Stimulated activated CD4-positive, alpha-beta T cell treated with anti-CD3 and anti-CD28 coated beads, TNF-alpha, amount 100 ng/mL, for 48 hours (primary cell): ENCODE data around the gene PGLYRP3.

Source experiments
- DNase-seq, 3 donors: peaks; one replicate each; pipeline ENCODE4 v3.0.0-alpha.2; 2020; ENCODE audit warnings: low read depth in 3 of 3

The PGLYRP3 gene

DNA sequence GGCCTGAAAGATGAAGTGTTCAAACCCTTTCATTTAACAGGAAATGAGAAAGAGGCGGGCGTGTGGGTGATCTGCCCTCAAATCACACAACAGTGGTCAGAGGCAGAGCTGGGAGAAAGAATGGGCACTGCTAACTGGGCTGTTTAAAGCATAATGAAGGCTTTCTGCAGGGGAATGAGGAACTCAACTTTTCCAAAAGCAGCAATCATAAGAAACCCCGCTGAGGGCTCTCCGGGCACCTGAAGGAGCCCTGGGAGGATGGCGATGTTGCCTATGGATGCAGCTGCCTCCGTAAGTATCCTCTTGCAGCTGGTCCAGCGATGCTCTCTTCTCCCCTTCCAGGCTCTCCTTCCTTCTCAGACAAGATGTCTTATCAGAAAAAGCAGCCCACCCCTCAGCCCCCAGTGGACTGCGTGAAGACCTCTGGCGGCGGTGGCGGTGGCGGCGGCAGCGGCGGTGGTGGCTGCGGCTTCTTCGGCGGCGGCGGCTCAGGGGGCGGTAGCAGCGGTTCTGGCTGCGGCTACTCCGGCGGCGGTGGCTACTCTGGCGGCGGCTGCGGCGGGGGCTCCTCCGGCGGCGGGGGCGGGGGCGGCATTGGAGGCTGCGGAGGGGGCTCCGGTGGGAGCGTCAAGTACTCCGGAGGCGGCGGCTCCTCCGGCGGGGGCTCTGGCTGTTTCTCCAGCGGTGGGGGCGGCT, 52.0 kb downstream of the PGLYRP3 start:
- no peak for DNase-seq

DNA sequence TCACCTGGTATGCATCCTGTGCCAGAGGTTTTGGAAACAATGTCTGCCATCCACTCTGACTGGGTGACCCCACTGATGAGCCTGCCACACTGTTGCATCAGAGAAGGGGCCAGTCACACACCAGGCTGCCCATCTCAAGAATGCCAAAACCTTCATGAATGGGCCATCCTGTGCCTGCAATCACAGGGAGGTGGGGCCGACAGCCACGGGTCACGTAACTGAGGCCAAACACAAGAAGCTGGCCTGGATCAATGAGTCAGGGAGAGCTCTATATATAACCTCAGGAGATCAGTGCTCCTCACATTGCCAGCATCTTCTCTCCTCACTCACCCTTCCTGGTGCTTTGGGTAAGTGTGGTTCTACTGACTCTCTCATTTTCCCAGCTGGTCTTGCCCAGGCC, 53.4 kb downstream of the PGLYRP3 start, which contains the start of gene LORICRIN:
LORICRIN (plus strand) TSS at position 301 of the 400 bp plus-strand sequence. CDS start 1,263 bp downstream, outside the sequence.
- no peak for DNase-seq

DNA sequence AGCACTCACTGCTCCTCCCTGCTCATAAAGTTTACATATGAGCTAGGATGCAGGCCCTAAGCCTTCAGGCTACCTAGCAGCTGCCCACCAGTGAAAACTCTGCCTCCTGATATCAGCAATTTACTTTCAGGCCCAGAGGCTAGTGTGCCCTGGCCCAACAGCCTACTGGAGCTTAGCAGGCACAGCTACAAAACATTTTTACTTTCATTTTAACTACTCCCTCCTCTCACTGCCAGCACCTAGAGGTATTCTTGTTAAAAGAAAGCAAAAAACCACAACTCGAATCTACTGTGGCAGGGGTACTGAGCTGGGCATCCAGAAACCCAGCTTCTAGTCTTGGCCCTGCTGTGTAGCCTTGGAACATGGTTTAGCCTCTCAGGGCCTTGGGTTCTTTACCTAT, 59.1 kb downstream of the PGLYRP3 start:
- no peak for DNase-seq

DNA sequence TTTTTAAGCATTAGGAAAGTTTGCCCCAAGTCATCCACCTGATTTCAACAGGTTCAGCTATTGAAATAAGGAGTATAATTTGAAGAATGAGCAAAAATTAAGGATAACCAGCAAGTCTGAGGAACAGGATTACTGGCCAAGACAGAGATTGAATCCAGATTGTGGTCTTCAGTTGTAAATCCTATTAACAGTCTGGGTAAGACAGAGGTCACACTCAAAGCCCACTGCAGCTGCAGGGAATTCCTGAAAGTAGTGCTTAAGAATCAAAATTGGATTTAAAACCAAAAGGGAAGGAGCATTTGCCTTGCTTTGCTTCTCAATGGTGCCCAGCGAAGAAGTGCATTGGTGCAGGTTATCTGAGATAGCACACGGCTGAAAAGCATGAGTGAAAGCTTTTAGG, 59.7 kb downstream of the PGLYRP3 start:
- DNase-seq: no peak

DNA sequence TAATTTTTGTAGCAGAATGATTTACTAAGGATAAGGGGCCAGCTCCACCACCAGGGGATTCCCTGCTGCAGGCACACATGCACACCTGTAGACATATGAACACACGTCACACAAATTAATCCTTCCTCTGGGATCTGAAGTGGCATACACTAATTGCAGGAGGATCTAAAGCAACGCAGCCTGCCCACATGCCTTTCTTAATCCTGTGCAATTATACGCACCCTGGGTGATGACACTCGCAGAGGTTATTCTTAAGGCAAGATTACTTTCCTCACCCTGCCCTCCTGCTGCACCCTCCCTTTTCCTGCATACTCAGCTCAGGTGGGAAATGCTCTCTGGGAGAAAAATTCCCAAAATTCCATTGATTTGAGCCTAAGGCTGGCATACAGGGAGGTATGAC, 60.8 kb downstream of the PGLYRP3 start:
- DNase-seq: no peak

DNA sequence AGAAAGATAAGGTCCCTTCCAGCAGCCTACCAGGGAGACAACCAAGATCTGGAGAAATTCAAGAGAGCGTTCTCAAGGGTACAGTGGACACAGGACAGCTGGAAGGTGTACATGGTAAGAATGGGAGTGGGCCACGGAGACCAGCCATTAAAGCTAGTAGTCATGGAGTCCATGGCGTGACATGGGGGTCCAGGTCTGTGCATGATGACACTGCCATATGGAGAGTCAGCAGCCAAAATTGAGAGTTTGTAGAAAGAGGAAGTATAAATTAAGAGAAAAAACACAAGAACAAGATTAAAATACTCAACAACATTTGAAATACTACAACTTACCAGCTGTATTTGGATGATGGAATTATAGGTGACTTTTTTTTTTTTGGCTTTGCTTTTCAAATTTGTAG, 61.2 kb downstream of the PGLYRP3 start:
- no peak for DNase-seq

DNA sequence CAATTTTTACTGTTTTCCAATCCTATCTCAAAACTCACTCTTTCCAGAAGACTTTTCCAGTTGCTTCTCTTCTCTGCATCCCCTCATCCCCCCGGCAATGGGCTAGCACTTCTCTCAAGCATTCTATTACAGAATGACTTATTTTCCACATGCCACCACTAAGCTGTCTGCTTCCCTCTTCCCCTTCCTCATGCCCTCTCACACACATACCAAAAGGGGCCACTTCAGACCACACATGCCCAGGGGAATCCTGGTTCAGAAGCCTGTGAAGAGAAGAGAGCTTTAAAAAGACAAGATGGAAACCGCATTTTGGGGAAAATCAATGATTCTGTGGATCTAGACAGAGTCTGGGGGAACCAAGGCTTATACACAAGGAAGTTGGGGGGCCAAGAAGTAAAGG, 61.7 kb downstream of the PGLYRP3 start:
- no peak for DNase-seq

DNA sequence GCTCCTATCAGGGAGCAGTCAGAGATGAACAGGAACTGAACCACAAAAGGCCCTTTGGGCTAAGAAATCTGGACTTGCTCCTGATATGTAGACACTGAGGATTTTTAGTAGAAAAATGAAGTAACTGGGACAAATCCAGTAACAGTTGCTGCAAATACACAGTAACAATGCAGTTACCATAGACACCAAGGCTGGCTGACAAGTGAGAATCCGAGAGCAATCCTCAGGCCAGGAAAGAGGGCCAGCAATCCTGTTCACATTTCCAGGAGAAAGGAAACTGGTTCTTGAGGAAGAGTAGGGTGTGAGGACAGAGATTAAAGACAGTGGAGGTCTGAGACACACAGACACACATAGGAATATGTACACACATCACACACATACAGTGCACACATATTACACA, 62.6 kb downstream of the PGLYRP3 start:
- no peak for DNase-seq

DNA sequence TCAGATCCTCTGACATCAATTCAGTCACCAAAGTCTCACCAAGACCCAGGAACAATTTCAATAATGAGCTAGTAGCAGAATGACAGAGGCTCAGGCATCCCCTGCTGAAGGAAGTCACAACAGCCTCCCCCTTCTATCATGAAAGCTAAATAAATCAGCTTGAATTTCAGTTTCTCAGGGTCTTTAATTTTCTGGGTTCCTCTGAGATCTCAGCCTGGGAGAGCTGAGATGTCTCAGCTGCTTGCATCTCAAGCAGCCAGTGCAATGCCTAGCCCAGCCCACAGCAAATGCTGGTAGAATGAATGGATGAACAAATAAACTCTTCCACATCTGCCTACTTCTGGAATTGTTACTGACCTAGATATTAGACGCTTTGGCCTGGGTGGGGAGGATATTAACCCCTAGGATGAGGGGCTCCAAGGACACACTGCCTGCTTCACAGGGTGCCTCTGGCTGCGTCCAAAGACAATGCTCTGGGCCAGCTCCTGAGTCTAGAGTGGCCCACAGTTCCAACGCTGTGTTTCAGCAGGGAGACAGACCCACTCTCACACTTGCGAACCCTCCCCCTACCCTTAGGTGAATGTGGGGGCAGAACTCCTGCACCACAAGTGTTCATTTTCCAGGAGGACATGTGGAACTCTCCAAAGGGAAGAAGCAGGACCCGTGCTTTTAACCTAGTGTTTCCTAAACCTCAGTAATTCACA, 64.4 kb downstream of the PGLYRP3 start:
- no peak for DNase-seq
